GM21515 (cell line): ENCODE data around the gene PAQR5.
"Not testable (repeated sequence)": the region's sequence is repeated elsewhere in the genome, so short reads cannot be mapped to it uniquely, and the experiment has no call there.

Experiments used
- ATAC-seq: cut with Tn5 transposase; IDR thresholded peaks from one replicate; pipeline ENCODE4 v1.9.1; 2021; ENCODE audit not compliant: unreplicated experiment

Gene PAQR5

GRCh38 chr15:69314736-69315135 is 16.0 kb downstream of the PAQR5 start:
- no peak for ATAC-seq

GRCh38 chr15:69315402-69316110 is 16.8 kb downstream of the PAQR5 start:
- no peak for ATAC-seq

- no peak for ATAC-seq
Observed at GRCh38 chr15:69316291-69316690, 17.6 kb downstream of the PAQR5 start.

DNA sequence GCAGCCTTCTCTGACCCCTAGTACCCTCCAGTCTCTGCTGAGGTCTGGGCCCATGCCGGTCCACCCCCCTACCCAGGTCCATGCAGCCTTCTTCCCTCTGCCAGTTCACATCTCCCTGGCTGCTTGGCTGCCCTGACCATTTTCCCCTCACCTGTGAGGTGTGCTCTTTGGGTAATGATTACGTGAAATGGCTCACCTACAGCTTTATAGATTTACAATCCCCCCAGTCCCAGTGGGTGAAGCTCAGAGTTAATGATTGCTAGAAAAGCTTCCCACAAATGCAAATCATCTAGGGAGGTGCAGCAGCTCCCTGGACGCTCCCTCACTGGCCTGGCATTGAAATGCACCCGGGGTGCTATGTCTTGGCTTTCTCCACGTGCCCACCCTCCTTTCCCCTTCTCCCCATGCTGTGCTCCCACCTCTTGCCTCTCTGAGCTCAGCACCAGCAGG is 18.7 kb downstream of the PAQR5 start:
- ATAC-seq = no peak

DNA sequence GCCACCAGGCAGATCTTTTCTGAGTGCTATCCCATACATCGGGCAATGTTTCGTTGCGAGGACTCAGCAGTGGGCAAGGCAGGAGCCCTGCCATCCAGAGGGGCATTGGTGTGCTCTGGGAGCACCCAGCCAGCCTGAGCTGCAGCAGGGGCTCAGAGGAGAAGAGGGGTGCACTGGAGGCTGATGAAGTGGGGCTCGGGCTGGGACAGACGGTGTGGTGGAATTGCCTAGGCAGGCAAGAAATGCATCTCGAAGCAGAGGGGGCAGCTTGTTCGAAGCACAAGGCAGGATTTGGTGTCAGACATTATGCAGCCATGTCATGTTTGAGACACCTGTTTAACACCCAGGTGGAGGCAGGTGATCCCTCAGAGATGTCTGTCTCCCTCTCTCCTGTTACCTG is 19.3 kb downstream of the PAQR5 start:
- ATAC-seq = no peak

- ATAC-seq = no peak
Observed at GRCh38 chr15:69319384-69320375, 21.0 kb downstream of the PAQR5 start.

GRCh38 chr15:69320977-69321554 is 22.4 kb downstream of the PAQR5 start:
- no peak for ATAC-seq

DNA sequence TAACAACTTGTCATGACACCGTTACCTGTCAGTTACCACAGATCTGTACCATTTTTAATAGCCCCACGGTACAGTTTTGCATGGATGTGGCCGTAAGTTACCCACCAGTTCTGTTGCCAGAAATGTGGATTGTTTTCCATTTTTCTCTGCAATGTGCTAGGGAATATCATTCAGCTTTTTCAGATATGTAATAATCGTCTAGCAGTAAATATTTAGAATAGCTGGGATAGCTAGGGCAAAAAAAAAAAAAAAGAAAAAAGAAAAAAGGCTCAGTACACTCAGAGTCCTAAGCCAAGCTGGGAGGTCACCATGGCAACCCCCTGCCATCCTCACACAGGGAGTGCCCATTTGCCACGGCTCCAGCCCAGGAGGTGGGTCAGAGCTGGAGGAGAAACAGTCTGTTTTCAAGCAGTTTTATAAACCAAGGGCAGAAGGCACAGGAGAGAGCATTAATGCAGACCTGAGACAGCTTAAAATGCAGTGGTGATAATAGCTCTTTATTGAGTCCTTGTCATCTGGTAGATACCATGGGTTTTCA is 25.2 kb downstream of the PAQR5 start:
- no peak for ATAC-seq

DNA sequence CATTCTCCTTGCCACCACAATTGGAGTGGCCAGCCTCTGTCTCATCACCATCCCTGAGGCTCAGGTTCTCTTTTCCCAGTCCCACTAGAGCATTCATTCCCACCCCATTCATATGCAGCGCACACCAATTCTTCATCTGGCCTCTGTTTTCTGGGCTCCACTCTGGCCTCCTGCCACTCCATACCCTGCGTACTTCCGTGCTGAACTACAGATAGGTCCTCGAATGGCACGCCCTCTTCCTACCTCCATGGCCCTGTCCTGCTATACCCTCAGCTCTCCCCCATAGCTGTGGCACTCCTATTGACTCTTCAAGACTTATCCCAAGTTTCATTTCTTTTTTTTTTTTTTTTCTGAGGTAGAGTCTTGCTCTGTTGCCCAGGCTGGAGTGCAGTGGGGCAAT is 25.9 kb downstream of the PAQR5 start:
- no peak for ATAC-seq

- ATAC-seq = no peak
Observed at GRCh38 chr15:69325456-69325971, 26.8 kb downstream of the PAQR5 start.

DNA sequence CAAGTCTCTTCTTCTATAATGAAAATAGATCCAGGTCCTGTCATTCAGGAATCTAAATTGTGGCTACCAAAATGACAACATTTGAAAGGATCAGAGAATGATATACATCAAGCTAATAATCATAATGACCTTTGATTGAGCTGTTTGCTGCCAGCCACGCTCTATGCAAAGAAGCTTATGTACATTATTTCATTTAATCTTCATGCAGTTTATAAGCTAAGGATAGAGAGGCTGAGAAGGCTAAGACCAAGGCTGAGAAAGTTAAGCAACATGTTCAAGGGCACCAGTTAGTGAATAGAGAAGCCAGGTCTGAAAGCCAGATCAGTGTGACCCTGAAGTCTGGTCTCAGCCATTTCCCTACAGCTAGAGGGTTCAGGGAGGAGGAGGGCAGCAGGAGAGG is 29.4 kb downstream of the PAQR5 start:
- no peak for ATAC-seq

- no peak for ATAC-seq
Observed at GRCh38 chr15:69328739-69329138, 30.0 kb downstream of the PAQR5 start.

DNA sequence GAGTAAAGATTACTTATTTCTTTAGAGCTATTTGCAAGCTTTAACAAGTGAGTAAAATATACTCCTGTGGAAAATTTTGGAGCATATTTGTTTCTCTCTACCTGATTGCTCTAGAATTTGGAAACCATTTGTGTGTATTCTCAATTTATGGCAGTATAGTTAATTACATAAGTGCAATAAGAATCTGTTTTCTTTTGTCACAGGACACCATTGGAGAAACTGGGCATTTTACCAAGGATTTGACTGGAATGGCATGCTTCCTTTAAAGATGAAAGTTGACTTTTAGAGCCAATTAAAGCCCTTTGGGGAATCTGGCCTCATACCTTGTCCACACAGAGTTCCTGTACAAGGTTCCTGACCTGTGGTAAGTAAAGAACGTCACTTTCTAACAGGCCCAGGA is 38.4 kb downstream of the PAQR5 start:
- ATAC-seq = no peak

DNA sequence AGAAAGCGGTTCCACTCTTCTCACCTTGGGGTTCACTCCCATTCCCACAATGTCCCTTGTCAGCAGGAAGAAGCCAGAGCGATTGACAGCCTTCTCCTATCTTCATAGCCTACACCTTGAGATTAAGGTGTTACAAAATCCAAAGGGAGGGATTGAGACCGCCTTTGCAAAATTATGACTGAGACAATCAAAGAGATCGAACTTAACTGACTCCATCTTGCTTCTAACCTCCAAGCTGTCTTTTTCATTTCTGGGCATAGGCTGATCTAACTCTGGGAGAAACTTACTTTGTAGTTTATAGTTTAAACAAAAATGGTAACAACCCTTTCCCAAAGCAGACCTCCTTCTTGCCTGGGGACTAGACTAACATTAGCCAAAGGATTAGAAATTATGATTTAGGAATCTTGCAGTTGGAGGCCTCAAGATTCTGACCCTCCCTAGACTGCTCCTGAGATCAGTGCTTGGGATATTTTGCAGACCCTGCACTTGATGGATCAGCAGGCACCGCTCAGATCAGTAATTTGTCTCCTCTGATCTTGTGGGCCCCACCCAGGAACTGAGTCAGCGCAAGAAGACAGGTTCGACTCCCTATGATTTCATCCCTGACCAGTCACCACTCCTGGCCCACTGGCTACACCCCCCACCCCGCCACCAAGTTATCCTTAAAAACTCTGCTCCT is 40.0 kb downstream of the PAQR5 start:
- no peak for ATAC-seq

- not testable (repeated sequence) for ATAC-seq
Observed at GRCh38 chr15:69339214-69339543, 40.5 kb downstream of the PAQR5 start.

DNA sequence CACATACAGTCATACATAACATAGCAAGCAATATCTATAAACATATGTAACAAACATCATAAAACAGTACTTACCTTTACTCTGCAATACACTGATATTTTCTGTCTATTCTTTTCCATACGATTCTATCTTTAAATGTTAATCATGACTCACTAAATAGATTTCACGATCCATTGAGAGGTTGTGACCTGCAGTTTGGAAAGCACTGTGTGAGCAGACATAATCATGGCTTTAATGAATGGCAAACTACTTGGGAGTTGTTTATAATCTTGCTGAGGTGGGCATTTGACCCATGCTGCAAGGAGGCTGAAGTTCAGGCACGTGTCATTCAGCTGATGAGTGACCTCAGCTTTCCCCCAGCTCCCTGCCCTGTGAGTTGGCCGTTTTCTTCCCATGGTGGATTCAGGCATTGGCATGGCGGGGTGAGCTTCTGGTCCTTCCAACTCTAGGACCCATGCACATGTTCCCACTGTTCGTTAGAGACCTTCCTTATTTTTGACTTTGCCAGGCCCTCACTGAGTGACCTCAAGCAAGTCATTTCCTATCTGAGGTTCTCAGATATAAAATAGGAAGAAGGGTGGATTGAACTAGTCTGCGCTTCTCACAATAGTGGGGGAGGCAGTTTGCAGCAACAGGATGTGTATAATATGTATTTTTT is 41.7 kb downstream of the PAQR5 start:
- no peak for ATAC-seq

DNA sequence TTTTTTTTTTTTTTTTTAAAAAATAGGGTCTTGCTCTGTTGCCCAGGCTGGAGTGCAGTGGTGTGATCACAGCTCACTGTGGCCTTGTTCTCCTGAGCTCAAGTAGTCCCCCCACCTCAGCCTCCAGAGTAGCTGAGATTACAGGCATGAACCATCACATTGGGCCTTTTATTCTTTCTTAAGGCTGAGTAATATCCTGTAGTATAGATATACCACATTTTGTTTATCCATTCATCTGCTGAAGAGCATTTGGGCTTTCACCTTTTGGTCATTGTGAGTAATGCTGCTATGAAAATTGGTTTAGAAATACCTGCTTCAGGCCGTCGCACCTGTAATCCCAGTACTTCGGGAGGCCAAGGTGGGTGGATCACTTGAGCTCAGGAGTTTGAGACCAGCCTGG is 42.6 kb downstream of the PAQR5 start:
- no peak for ATAC-seq

GRCh38 chr15:69342460-69343076 is 43.9 kb downstream of the PAQR5 start:
- no peak for ATAC-seq

- ATAC-seq = no peak
Observed at GRCh38 chr15:69343133-69343532, 44.4 kb downstream of the PAQR5 start.

GRCh38 chr15:69344238-69344637 is 45.5 kb downstream of the PAQR5 start:
- ATAC-seq = no peak
